Left lung (tissue), 10 donors: ENCODE results near the gene PLIN1. TPM values are rescaled to one million over a fixed set of nuclear protein-coding genes. Genes with fewer than 3 reads are reported as not detected.

Experiments used
- ATAC-seq: fragments of 200-7000 bp; cut with Tn5 transposase; one replicate; pipeline ENCODE4 v1.9.1; 2020; ENCODE audit warnings: moderate library complexity
- DNase-seq, 4 donors: peaks; one replicate each; pipeline ENCODE4 v3.0.0-alpha.2; 2013 to 2020
- H3K27ac ChIP-seq, 2 donors: fragments of 200-600 bp; sonication (generic) in 1 of 2; one replicate each; pipeline versions ENCODE4 v1.5.0 to v1.8.0; 2020 to 2021
- H3K27me3 ChIP-seq, 2 donors: fragments of 200-600 bp; sonication (generic) in 1 of 2; one replicate each; pipeline versions ENCODE4 v1.5.0 to v1.8.0; 2020 to 2021
- H3K36me3 ChIP-seq, 2 donors: fragments of 200-600 bp; sonication (generic) in 1 of 2; one replicate each; pipeline versions ENCODE4 v1.5.0 to v1.8.0; 2020 to 2021
- H3K4me1 ChIP-seq, 2 donors: fragments of 200-600 bp; one replicate each; pipeline ENCODE4 v1.8.0; 2021
- H3K4me3 ChIP-seq, 2 donors: fragments of 200-600 bp; sonication (generic) in 1 of 2; one replicate each; pipeline versions ENCODE4 v1.5.0 to v1.8.0; 2020 to 2021; ENCODE audit warnings: mild to moderate bottlenecking in 1 of 2
- H3K9me3 ChIP-seq, 2 donors: fragments of 200-600 bp; sonication (generic) in 1 of 2; one replicate each; pipeline versions ENCODE4 v1.5.0 to v1.8.0; 2020 to 2021
- intact Hi-C, 2 donors: fragments of 100-400 bp; cut with DNase I; formaldehyde crosslinking; loops; one replicate each; pipeline versions ENCODE4 v1.11.2 to v1.14.2; 2022
- polyA plus RNA-seq, 6 donors: library from polyadenylated mRNA; unstranded; fragments of 120-200 nt; gene quantifications; one replicate each; pipeline ENCODE4 v1.2.1, GENCODE V29; 2013; ENCODE audit not compliant: insufficient read length in 6 of 6
- total RNA-seq, 2 donors: library from RNA; stranded (reverse); fragmentation: NEBNext Ultra II Directional; extraction: Animal tissue kit (Norgen Biotek cat#: 25700); gene quantifications; one replicate each; pipeline ENCODE4 v1.2.1, GENCODE V29; 2021
- TF ChIP-seq, protein P1 (sequence below), 2 donors: fragments of 200-600 bp; sonication (generic) in 1 of 2; IDR thresholded peaks; one replicate each; pipeline versions ENCODE4 v1.5.0 to v1.8.0; 2021; ENCODE audit warnings: antibody characterized with exemption in 2 of 2
- donor health status: DM: no; HTN: yes; CAD: no.
- donor health status: DM: no; HTN: no; CAD: no.

Gene PLIN1
- total and polyA plus RNA-seq, 8 donors = 0.37 to 1.7 (median 0.88) TPM

GRCh38 chr15:89673165-89673512, 6.0 kb downstream of the PLIN1 start:
- ATAC-seq (peak; percentile 24), DNase-seq (no peak)
- no peak overlapping the region for H3K4me3 ChIP-seq
- TF ChIP-seq, protein P1, sequence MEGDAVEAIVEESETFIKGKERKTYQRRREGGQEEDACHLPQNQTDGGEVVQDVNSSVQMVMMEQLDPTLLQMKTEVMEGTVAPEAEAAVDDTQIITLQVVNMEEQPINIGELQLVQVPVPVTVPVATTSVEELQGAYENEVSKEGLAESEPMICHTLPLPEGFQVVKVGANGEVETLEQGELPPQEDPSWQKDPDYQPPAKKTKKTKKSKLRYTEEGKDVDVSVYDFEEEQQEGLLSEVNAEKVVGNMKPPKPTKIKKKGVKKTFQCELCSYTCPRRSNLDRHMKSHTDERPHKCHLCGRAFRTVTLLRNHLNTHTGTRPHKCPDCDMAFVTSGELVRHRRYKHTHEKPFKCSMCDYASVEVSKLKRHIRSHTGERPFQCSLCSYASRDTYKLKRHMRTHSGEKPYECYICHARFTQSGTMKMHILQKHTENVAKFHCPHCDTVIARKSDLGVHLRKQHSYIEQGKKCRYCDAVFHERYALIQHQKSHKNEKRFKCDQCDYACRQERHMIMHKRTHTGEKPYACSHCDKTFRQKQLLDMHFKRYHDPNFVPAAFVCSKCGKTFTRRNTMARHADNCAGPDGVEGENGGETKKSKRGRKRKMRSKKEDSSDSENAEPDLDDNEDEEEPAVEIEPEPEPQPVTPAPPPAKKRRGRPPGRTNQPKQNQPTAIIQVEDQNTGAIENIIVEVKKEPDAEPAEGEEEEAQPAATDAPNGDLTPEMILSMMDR (IDR thresholded peaks at IDR 0.05) = peak in 1 of 2 donors; percentile 38
- no peaks in the 10 kb centered on the region for H3K36me3 ChIP-seq
- no peak overlapping the region for H3K27ac ChIP-seq
- H3K4me1 ChIP-seq = no peaks in the 10 kb centered on the region
- intact Hi-C loops = no loop called here
- H3K27me3 ChIP-seq = no peaks in the 10 kb centered on the region
- H3K9me3 ChIP-seq = no peaks in the 10 kb centered on the region

- intact Hi-C loops = no loop called here
- H3K4me3 ChIP-seq = no peak overlapping the region
- H3K27me3 ChIP-seq = no peaks in the 10 kb centered on the region
- H3K27ac ChIP-seq = no peak overlapping the region
- TF ChIP-seq, protein P1 (IDR thresholded peaks at IDR 0.05) = no peak
- no peaks in the 10 kb centered on the region for H3K4me1 ChIP-seq
- H3K9me3 ChIP-seq = no peaks in the 10 kb centered on the region
- H3K36me3 ChIP-seq = no peaks in the 10 kb centered on the region
- DNase-seq (no peak), ATAC-seq (no peak)
Measured at GRCh38 chr15:89672221-89673164, 6.7 kb downstream of the PLIN1 start.

- Histone ChIP-seq H3K27ac (no peak overlapping the region), H3K4me1 (no peaks in the 10 kb centered on the region), H3K36me3 (no peaks in the 10 kb centered on the region), H3K4me3 (no peak overlapping the region), H3K27me3 (no peaks in the 10 kb centered on the region), H3K9me3 (no peaks in the 10 kb centered on the region)
- no peak for DNase-seq
- intact Hi-C loops = no loop called here
- no peak for ATAC-seq
- TF ChIP-seq, protein P1 (IDR thresholded peaks at IDR 0.05) = no peak
Measured at GRCh38 chr15:89671687-89672086, 7.5 kb downstream of the PLIN1 start.

GRCh38 chr15:89670971-89671560, 8.1 kb downstream of the PLIN1 start:
- ATAC-seq (no peak), DNase-seq (no peak)
- Histone ChIP-seq H3K27ac (no peak overlapping the region), H3K27me3 (no peaks in the 10 kb centered on the region), H3K4me3 (no peak overlapping the region), H3K36me3 (no peaks in the 10 kb centered on the region), H3K4me1 (no peaks in the 10 kb centered on the region), H3K9me3 (no peaks in the 10 kb centered on the region)
- intact Hi-C loops = no loop called here
- TF ChIP-seq, protein P1 (IDR thresholded peaks at IDR 0.05) = no peak

- ATAC-seq (no peak), DNase-seq (no peak)
- Histone ChIP-seq H3K27ac (no peak overlapping the region), H3K4me1 (peaks cover 0 to 9% of the 10 kb centered on the region in 2 donors), H3K9me3 (no peaks in the 10 kb centered on the region), H3K36me3 (no peaks in the 10 kb centered on the region), H3K27me3 (peaks cover 0 to 11% of the 10 kb centered on the region in 2 donors), H3K4me3 (no peak overlapping the region)
- TF ChIP-seq, protein P1 (IDR thresholded peaks at IDR 0.05) = no peak
- intact Hi-C loops = no loop called here
Measured at GRCh38 chr15:89669941-89670340, 9.2 kb downstream of the PLIN1 start.
